ENCODE data around the gene SLC17A3.
A peak's percentile ranks its signal among the peaks of the same experiment; 100 is the strongest.

The SLC17A3 gene

DNA sequence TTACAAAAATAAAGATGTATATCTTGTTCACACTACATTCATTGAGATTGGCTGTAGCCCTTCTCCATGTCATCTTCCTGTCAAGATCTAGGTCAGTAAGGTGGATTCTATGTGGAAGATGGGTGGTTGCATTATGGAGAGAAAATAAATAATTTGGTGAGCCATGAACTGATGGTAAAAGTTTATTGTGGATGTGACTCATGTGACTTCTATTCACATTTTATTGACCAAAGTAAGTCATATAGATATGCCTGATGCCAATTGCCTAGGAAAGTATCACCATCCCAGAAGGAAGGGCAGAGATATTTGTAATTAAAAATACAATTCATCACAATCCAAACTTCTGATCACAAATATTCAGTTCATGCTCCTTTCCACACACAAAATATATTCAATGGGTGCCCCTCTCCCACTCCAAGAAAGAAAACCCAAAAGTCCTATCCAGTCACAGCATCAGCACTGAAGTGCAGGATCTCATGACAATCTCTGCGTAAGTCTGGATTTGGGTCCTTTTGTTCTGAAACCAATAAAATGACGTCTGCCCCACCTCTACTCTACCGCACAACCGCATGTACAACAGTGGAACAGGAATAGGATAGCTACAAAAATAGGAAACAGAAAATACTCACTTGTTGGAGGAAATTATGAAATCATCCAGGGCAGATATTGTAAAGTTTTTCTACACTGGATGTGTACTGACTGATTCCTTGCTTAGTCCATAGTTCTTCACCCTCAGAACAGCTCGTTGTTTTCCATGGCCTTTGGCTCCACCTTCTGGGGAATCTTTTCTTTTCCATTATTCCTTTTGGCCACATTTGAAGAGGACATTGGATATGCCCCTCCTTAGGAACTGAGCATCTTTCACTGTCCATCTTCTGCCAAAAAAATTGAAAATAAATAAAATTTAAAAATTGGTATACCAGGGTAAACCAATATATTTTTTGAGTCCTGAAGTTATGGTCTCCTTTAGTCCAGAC, 16.1 kb upstream of the SLC17A3 start:
- no peak for DNase-seq (ENCODE audit: low spot score)

DNA sequence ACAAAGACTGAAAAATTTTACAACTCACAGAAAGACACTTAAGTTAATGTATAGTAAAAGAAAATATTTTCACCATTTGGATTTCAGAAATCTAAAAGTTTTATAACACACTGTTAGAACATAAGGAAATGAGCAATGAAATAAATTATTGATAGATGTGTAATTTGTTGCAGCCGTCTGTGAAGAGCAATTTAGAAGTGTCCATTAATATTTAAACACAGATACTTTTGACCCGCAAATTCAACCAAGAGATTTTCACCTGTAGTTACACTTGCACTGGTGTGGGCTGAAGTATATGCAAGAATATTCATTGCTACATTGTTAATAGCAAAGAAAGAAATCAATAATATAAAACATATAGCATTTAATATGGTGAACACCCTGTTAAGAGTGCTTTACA, 14.6 kb upstream of the SLC17A3 start:
- no peak for DNase-seq (ENCODE audit: low spot score)

- no peak for DNase-seq (ENCODE audit: low spot score)
Observed at GRCh38 chr6:25886066-25886465, 12.0 kb upstream of the SLC17A3 start.

GRCh38 chr6:25883991-25884390, 9.9 kb upstream of the SLC17A3 start:
- DNase-seq (ENCODE audit: low spot score), result no peak

- no peak for DNase-seq (ENCODE audit: low spot score)
Observed at GRCh38 chr6:25883536-25883935, 9.5 kb upstream of the SLC17A3 start.

DNA sequence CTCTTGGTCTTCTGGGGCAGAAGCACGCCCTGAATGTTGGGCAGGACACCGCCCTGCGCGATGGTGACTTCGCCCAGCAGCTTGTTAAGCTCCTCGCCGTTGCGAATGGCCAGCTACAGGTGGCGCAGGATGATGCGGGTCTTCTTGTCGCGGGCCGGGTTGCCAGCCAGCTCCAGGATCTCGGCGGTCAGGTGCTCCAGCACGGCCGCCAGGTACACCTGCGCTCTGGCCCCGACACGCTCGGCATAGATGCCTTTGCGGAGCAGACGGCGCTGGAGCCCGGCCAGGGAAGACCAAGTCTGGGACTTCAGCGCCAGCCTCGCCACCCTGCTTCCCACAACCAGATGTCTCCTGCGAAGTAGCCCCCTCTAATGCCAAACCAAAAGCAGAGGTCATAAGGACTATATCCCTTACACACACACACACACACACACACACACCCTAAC, 8.0 kb upstream of the SLC17A3 start:
- DNase-seq (ENCODE audit: low spot score), result peak; percentile 4

DNA sequence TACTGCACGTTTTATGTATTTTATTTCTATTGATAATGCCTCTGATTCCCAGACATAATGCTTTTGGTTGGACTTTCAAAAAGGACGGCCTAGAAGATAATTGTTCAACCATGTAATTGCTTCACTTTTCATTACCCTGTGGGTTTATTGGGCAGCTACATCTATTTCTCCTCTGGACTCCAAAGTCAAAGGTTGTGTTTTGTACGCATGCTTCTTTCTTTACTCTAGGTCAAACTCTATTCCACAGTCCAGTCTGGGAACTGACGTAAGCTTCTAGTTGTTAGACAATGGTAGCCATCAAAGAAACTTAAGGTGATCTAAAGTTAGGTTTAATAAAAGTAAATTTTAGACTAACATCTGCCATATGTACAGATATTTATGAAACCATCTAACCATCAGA, 6.6 kb upstream of the SLC17A3 start:
- no peak for DNase-seq (ENCODE audit: low spot score)

- no peak for DNase-seq (ENCODE audit: low spot score)
Observed at GRCh38 chr6:25878721-25879322, 4.8 kb upstream of the SLC17A3 start.

DNA sequence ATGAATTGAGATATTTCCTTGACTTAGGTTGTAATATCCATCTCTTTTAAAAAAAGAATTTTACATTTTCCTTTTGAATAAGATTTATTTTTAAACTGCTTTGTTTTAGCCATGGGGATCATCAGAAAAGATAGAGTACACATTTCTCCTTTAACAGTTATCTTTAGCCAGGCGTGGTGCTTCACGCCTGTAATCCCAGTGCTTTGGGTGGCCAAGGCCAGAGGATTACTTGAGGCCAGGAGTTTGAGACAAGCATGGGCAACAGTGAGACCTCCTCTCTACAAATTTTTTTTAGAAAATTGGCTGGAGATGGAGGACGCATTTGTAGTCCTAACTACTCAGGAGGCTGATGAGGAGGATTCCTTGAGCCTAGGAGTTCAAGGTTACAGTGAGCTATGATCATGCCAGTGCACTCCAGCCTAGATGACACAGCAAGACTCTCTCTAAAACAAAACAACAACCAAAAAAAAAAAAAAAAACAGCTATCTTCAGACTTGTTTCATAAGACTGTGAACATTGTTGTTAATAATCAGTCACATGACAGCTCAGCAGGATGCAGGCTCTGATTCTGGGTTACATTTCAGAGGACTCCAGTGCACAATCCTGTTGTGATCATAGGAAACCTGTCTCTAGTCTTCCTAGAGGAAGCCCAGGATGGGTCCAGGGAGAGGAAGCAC, 2.0 kb upstream of the SLC17A3 start:
- no peak for DNase-seq (ENCODE audit: low spot score)

DNA sequence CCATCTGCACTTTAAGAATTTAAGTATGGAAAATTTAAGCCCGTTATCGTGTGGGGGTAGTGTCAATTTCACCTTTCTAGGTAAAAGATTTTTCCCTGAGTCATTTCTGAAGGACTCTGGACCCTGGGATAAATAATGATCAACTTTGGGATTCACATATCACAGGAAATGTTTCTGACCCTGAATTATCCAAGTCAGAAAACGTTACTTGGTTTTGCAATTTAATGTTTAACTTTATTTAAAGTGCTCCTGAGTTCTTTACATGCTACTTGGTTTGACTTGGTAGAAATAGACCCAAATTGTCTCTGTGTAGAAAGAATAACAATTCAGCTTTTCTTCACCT, 1.5 kb upstream of the SLC17A3 start:
- DNase-seq (ENCODE audit: low spot score), result no peak

DNA sequence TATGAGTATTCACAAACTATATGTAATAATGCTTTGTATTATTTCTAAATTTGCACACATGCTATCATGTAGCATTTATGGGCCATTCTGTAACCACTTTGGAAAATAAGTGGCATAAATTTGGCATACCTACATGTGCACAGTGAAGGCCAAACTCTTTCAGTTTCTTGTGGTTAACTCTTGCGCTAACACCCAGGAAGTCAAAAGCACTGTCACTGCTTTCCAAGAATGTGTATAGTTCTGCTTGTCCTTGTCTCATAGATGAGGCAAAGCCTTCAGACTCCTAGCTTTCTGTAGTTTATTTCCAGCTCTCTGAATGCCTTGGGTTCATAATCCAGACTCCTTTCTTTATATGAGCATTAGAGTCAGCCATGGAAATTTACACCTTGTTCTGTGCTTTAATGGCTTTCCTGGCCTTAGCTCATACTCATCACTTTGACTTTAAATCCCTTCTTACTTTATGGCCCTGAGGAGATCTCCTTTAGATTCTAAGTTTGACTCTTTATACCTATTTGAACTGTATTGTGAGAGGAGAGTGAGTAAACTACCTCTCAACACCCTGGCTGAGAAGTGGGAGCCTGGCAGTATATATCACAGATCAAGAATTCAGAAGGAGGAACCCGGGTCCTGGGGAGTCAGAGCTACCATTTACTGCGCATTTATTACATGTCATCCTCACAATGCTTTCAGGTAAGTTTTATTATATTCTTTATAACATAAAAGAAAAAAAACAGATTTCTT, 949 bp upstream of the SLC17A3 start:
- no peak for DNase-seq (ENCODE audit: low spot score)

GRCh38 chr6:25872814-25873213, 1.2 kb downstream of the SLC17A3 start:
- no peak for DNase-seq (ENCODE audit: low spot score)

DNA sequence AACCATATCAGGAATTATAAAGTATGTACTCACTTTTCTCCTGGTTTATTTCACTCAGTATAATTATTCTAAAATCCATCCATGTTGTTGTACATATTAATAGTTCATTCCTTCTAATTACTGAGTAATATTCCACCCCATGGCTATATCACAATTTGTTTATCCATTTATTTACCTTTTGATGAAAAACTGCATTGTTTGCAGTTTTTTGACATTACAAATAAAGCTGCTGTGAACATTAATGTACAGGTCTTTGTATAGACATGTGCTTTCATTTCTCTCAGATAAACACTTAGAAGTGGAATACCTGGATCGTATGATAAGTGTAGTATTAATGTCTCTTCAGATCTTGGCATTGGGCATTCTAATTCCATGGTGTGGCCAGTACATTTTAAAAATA, 4.2 kb downstream of the SLC17A3 start:
- DNase-seq (ENCODE audit: low spot score), result no peak

DNA sequence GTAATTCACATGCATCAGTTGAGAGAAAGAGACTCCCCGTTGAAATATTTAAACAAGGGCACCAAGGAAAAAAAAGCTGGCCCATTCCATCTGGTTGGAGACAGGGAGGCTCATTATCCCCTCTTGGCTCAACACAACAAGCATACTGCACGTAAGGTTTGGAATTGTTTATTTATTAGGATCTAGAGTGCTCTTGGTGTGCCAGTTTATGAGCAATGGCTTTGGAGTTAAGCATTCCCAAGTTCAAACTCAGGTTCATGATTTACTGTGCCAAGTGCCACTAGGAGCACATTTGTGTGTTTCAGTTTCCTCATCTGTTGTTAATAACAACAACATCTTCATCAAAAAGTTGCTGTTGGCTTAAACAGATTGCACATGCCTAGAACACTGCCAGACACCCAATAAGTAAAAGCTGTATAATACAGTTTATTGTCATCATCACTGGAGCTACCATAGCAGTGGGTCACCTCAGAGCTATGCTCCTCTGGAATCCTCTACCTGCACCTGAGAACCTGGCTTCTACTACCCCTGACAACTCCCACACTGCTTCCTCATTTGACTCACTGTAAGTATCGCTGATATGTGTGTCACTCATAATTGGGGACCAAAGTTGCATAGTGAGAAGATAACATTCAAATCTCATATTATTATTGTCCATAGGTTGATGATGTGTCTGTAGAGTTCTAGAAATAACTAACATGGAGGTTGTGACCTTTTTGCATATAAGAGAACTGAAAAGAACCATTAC, 5.4 kb downstream of the SLC17A3 start:
- no peak for DNase-seq (ENCODE audit: low spot score)

DNA sequence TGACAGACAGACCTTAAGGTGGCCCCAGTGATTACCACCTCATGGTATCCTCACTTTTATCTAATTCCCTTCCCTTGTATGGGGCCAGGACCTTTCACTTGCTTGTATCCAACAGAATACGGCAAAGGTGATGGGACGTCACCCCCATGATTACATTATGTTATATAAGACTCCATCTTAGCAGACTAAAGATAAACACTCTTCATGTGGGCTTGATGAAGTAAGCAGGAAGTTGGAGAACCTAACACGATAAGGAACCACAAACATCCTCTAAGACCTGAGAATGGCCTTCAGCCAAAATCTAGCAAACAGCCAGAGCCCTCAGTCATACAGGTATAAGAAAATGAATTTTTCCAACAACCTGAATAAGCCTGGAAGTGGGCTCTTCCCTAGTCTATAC, 8.0 kb downstream of the SLC17A3 start:
- DNase-seq (ENCODE audit: low spot score), result no peak

DNA sequence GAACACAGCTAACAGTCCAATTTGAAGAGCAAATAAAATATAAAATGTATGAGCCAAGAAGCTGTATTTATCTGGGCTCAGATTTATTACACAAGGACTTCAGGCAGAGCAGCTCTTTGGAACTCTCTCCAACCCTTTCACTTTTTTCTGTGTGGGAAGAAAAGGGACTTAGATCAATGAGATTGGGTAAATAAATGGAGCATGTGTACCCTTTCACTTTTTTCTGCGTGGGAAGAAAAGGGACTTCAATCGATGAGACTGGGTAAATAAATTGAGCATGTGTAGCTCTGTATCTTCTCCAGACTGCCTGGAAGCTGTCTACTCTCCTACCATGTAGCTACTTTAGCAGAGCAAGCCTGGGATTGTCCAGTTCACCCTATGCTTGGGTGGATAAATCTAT, 10.7 kb downstream of the SLC17A3 start:
- DNase-seq (ENCODE audit: low spot score), result no peak

- DNase-seq (ENCODE audit: low spot score), result no peak
Observed at GRCh38 chr6:25862199-25862598, 11.8 kb downstream of the SLC17A3 start.

- DNase-seq (ENCODE audit: low spot score), result no peak
Observed at GRCh38 chr6:25852756-25853155, 21.3 kb downstream of the SLC17A3 start.

- no peak for DNase-seq (ENCODE audit: low spot score)
Observed at GRCh38 chr6:25851961-25852360, 22.1 kb downstream of the SLC17A3 start.

GRCh38 chr6:25844518-25844917, 29.5 kb downstream of the SLC17A3 start:
- DNase-seq (ENCODE audit: low spot score), result no peak

DNA sequence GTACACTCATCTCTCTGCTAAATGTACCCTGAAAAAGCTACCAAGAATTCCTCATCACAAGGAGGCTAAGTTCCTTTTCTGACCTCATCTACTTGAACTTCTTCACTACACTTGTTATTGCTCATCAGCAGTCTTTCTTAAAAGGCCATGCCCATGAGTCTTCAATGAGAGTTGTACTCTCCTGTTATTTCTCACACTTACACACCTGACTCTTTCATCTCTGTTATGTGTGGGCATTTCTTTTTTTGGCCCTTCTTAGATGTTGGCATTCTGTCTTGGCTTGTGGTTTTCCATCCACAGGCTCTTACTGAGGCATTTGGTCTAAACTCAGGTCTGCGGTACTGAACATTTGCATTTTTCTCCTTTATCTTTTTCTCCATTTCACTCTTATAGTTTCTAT, 31.5 kb downstream of the SLC17A3 start:
- DNase-seq (ENCODE audit: low spot score), result no peak
